Spleen (tissue), 11 donors: ENCODE measurements around the gene C16orf87. TPM values are rescaled to one million over a fixed set of nuclear protein-coding genes. Genes with fewer than 3 reads are reported as not detected.

Experiments
- DNase-seq: peaks from one replicate; pipeline ENCODE4 v3.0.0-alpha.2; 2020
- H3K27ac ChIP-seq, 8 donors: fragments of 200-600 bp; sonication (generic) in 7 of 8; 1 replicate in 4 of 8; 2 replicates in 4 of 8; pipeline versions ENCODE4 v1.5.0 to v1.8.0; 2016 to 2021; ENCODE audit warnings: inconsistent platforms in 4 of 8, mild to moderate bottlenecking in 4 of 8, moderate library complexity in 1 of 8
- H3K27me3 ChIP-seq, 7 donors: fragments of 200-600 bp; sonication (generic) in 6 of 7; replicated peaks in 1 of 7; 1 replicate in 4 of 7; 2 replicates in 3 of 7; pipeline versions ENCODE4 v1.5.0 to v1.8.0; 2016 to 2021; ENCODE audit warnings: inconsistent platforms in 3 of 7, mild to moderate bottlenecking in 1 of 7
- H3K36me3 ChIP-seq, 6 donors: fragments of 200-600 bp; sonication (generic) in 5 of 6; 1 replicate in 4 of 6; 2 replicates in 2 of 6; pipeline versions ENCODE4 v1.5.0 to v1.8.0; 2016 to 2021; ENCODE audit warnings: inconsistent platforms in 2 of 6
- H3K4me1 ChIP-seq, 6 donors: fragments of 200-600 bp; sonication (generic) in 5 of 6; 1 replicate in 3 of 6; 2 replicates in 3 of 6; pipeline versions ENCODE4 v1.5.0 to v1.8.0; 2016 to 2021; ENCODE audit warnings: inconsistent platforms in 3 of 6
- H3K4me3 ChIP-seq, 8 donors: fragments of 200-600 bp; sonication (generic) in 7 of 8; 1 replicate in 4 of 8; 2 replicates in 4 of 8; pipeline versions ENCODE4 v1.5.0 to v1.8.0; 2016 to 2021; ENCODE audit warnings: inconsistent platforms in 4 of 8, mild to moderate bottlenecking in 4 of 8, moderate library complexity in 2 of 8
- H3K9me3 ChIP-seq, 8 donors: fragments of 200-600 bp; sonication (generic) in 7 of 8; 1 replicate in 4 of 8; 2 replicates in 4 of 8; pipeline versions ENCODE4 v1.5.0 to v1.8.0; 2016 to 2021; ENCODE audit warnings: inconsistent platforms in 4 of 8
- CTCF ChIP-seq, 11 experiments: fragments of 200-600 bp in 7 of 11; fragments of 450-650 bp in 4 of 11; sonication (generic) in 4 of 11; IDR thresholded peaks in 8 of 11; conservative IDR thresholded peaks in 3 of 11; 1 replicate in 7 of 11; 2 replicates in 4 of 11; pipeline versions ENCODE4 v1.4.0 to v1.8.0; 2016 to 2021; ENCODE audit warnings: antibody characterized with exemption in 11 of 11, inconsistent platforms in 4 of 11, mild to moderate bottlenecking in 1 of 11
- POLR2A ChIP-seq, 3 donors: fragments of 450-650 bp; IDR thresholded peaks; one replicate each; pipeline ENCODE4 v1.5.1; 2017; ENCODE audit warnings: antibody characterized with exemption in 3 of 3, mild to moderate bottlenecking in 1 of 3
- POLR2AphosphoS5 ChIP-seq, 3 donors: sonication (generic); formaldehyde crosslinking; IDR thresholded peaks; one replicate each; pipeline ENCODE4 v1.5.1; 2017; ENCODE audit warnings: antibody characterized with exemption in 3 of 3
- WGBS, 5 donors: extraction: QIAGEN DNeasy Blood & Tissue Kit in 3 of 5; methylation state at CpG; one replicate each; pipeline versions ENCODE4 v1.1.5 to v1.1.7; 2013 to 2018; 5-methylcytosine and 5-hydroxymethylcytosine counted together
- intact Hi-C: fragments of 100-400 bp; cut with DNase I; formaldehyde crosslinking; loops from one replicate; pipeline ENCODE4 v1.15.0; 2023; ENCODE audit warnings: low total_unique reads
- polyA plus RNA-seq, 3 donors: library from polyadenylated mRNA; stranded (reverse); fragments of 200-250 nt; gene quantifications; one replicate each; pipeline ENCODE4 v1.2.1, GENCODE V29; 2013
- total RNA-seq, 7 donors: library from RNA; depleted of rRNA in 3 of 7; stranded (reverse); fragments of >200 nt in 3 of 7; fragmentation: NEBNext Ultra II Directional in 4 of 7; extraction: Animal tissue kit (Norgen Biotek cat#: 25700) in 4 of 7; gene quantifications; one replicate each; pipeline versions ENCODE4 v1.1.0 to v1.2.1, GENCODE V29; 2016 to 2021
- donor health status: healthy with polysubstance abuse.
- donor health status: DM: no; HTN: no; CAD: no; lungs with moderate emphysema.
- donor health status: DM: no; HTN: no; CAD: no.
- donor health status: Bipolar disorder and iron deficiency.
- donor health status: healthy.
- donor health status: DM: no; HTN: no; CAD: no.
- donor health status: DM: yes; HTN: yes; CAD: no.

Gene C16orf87
- total and polyA plus RNA-seq, 10 donors, result 7.2 to 10.3 (median 8.5) TPM

- H3K9me3 ChIP-seq, result no peaks in the 10 kb centered on the region
- no peak overlapping the region for H3K4me3 ChIP-seq
- no peaks in the 10 kb centered on the region for H3K36me3 ChIP-seq
- intact Hi-C loops, result no loop called here
- H3K27ac ChIP-seq, result peak overlapping the region in 1 of 8 donors; percentile 21
- no peak for DNase-seq
- 85 to 92% (median 88%) methylated on average over 7 of the region's 7 CpGs for WGBS, 5 donors
- H3K4me1 ChIP-seq, result peaks cover 10 to 75% (median 35%) of the 10 kb centered on the region in 6 donors
- TF ChIP-seq POLR2A (IDR thresholded peaks at IDR 0.05) (no peak), POLR2AphosphoS5 (IDR thresholded peaks at IDR 0.05) (no peak), CTCF (IDR thresholded peaks at IDR 0.05 in 8 of 11, conservative IDR thresholded peaks at IDR 0.05 in 3 of 11) (no peak)
- no peaks in the 10 kb centered on the region for H3K27me3 ChIP-seq
These were observed 1.9 kb upstream of the C16orf87 start for GRCh38 chr16:46832757-46833459.

- Histone ChIP-seq H3K27me3 (no peaks in the 10 kb centered on the region), H3K4me1 (peaks cover 10 to 81% (median 35%) of the 10 kb centered on the region in 6 donors), H3K27ac (peak overlapping the region; percentile 89 to 96 (median 94)), H3K9me3 (no peaks in the 10 kb centered on the region), H3K4me3 (peak overlapping the region; percentile 78 to 96 (median 94)), H3K36me3 (no peaks in the 10 kb centered on the region)
- DNase-seq, result peak; percentile 92
- intact Hi-C loops, result no loop called here
- WGBS, 5 donors, result 0 to 1% (median 0%) methylated on average over 25 to 45 of the region's 45 CpGs
- TF ChIP-seq POLR2A (IDR thresholded peaks at IDR 0.05) (no peak), POLR2AphosphoS5 (IDR thresholded peaks at IDR 0.05) (no peak), CTCF (IDR thresholded peaks at IDR 0.05 in 8 of 11, conservative IDR thresholded peaks at IDR 0.05 in 3 of 11) (no peak)
These were observed 521 bp downstream of the C16orf87 start for GRCh38 chr16:46830417-46830901.

GRCh38 chr16:46828943-46829342 is 2.0 kb downstream of the C16orf87 start:
- H3K4me3 ChIP-seq, result peak overlapping the region in 1 of 8 donors; percentile 96
- intact Hi-C loops, result loop anchor here (10.0 kb wide), 1 partner anchor 144 kb away; the partner anchor contains the start of genes ORC6 and VPS35
- no peaks in the 10 kb centered on the region for H3K27me3 ChIP-seq
- DNase-seq, result no peak
- peaks cover 10 to 66% (median 29%) of the 10 kb centered on the region in 6 donors for H3K4me1 ChIP-seq
- TF ChIP-seq CTCF (IDR thresholded peaks at IDR 0.05 in 8 of 11, conservative IDR thresholded peaks at IDR 0.05 in 3 of 11), result no peak
- no peak for TF ChIP-seq POLR2AphosphoS5 (IDR thresholded peaks at IDR 0.05)
- TF ChIP-seq POLR2A (IDR thresholded peaks at IDR 0.05), result no peak
- H3K36me3 ChIP-seq, result peaks cover 0 to 4% (median 0%) of the 10 kb centered on the region in 6 donors
- no peak overlapping the region for H3K27ac ChIP-seq
- no peaks in the 10 kb centered on the region for H3K9me3 ChIP-seq
- WGBS, 5 donors, result 92 to 98% (median 95%) methylated on average over 2 of the region's 2 CpGs

- Histone ChIP-seq H3K4me1 (peaks cover 10 to 61% (median 29%) of the 10 kb centered on the region in 6 donors), H3K9me3 (no peaks in the 10 kb centered on the region), H3K4me3 (no peak overlapping the region), H3K27me3 (no peaks in the 10 kb centered on the region), H3K36me3 (peaks cover 0 to 11% (median 2%) of the 10 kb centered on the region in 6 donors), H3K27ac (no peak overlapping the region)
- TF ChIP-seq POLR2AphosphoS5 (IDR thresholded peaks at IDR 0.05), result no peak
- TF ChIP-seq CTCF (IDR thresholded peaks at IDR 0.05 in 8 of 11, conservative IDR thresholded peaks at IDR 0.05 in 3 of 11), result no peak
- no peak for TF ChIP-seq POLR2A (IDR thresholded peaks at IDR 0.05)
- DNase-seq, result no peak
- intact Hi-C loops, result loop anchor here (10.0 kb wide), 1 partner anchor 143 kb away; the partner anchor contains the start of genes ORC6 and VPS35
These were observed 2.7 kb downstream of the C16orf87 start for GRCh38 chr16:46828292-46828691.
